K562 (cell line): ENCODE data around the gene RAB4B. TPM values are rescaled to one million over a fixed set of nuclear protein-coding genes. Genes with fewer than 3 reads are reported as not detected.

ENCODE experiments used
- ARID3B ChIP-seq: fragments of 250-450 bp; sonication (Bioruptor Pico); IDR thresholded peaks from 2 replicates; pipeline ENCODE4 v1.4.0; 2020; ENCODE audit warnings: borderline replicate concordance
- ATF6 ChIP-seq: sonication (generic); formaldehyde crosslinking; IDR thresholded peaks from 2 replicates; pipeline ENCODE4 v1.4.0; 2020; ENCODE audit warnings: mild to moderate bottlenecking, missing genetic modification reagents
- BRCA1 ChIP-seq, 2 experiments: fragments of 450-650 bp in 1 of 2; sonication (generic) in 1 of 2; formaldehyde crosslinking in 1 of 2; IDR thresholded peaks; 2 replicates each; pipeline versions ENCODE4 v1.5.0 to v1.6.1; 2017 to 2020; ENCODE audit warnings: mild to moderate bottlenecking in 1 of 2, missing genetic modification reagents in 1 of 2
- CC2D1A ChIP-seq: fragments of 450-650 bp; IDR thresholded peaks from 2 replicates; pipeline ENCODE4 v1.6.1; 2017; ENCODE audit warnings: mild to moderate bottlenecking
- CEBPZ ChIP-seq: fragments of 150-350 bp; IDR thresholded peaks from 2 replicates; pipeline ENCODE4 v1.6.1; 2014; ENCODE audit warnings: low read depth, mild to moderate bottlenecking, low read length, borderline replicate concordance
- DMBX1 ChIP-seq: fragments of 250-450 bp; sonication (Bioruptor Pico); IDR thresholded peaks from 2 replicates; pipeline ENCODE4 v1.8.0; 2022; ENCODE audit warnings: inconsistent platforms, mild to moderate bottlenecking, moderate library complexity, borderline replicate concordance
- HMGN3 ChIP-seq: IDR thresholded peaks from 2 replicates; pipeline ENCODE4 v1.6.1; 2011; ENCODE audit warnings: borderline replicate concordance, low read depth, mild to moderate bottlenecking, mixed read lengths, low read length; ENCODE audit not compliant: insufficient read length; ENCODE audit errors: extremely low read depth
- HOXB6 ChIP-seq: fragments of 250-450 bp; sonication (Bioruptor Pico); IDR thresholded peaks from 2 replicates; pipeline ENCODE4 v1.5.1; 2022; ENCODE audit warnings: mild to moderate bottlenecking, borderline replicate concordance
- MYC ChIP-seq, 2 experiments: fragments of 250-450 bp in 1 of 2; sonication (Bioruptor Pico) in 1 of 2; IDR thresholded peaks; 2 replicates each; pipeline versions ENCODE4 v1.5.1 to v1.6.1; 2012 to 2021; ENCODE audit warnings: low read depth in 2 of 2, borderline replicate concordance in 1 of 2, improper control_type of control experiment in 1 of 2, low read length in 1 of 2, mild to moderate bottlenecking in 1 of 2, moderate library complexity in 1 of 2
- NCOA1 ChIP-seq: fragments of 450-650 bp; IDR thresholded peaks from 2 replicates; pipeline ENCODE4 v1.6.1; 2016; ENCODE audit warnings: low read depth
- SMARCA4 ChIP-seq: fragments of 450-650 bp; IDR thresholded peaks from 2 replicates; pipeline ENCODE4 v1.6.1; 2016
- SREBF1 ChIP-seq: fragments of 150-350 bp; IDR thresholded peaks from 2 replicates; pipeline ENCODE4 v1.6.1; 2014; ENCODE audit warnings: antibody characterized with exemption, low read depth, low read length, borderline replicate concordance
- XRCC4 ChIP-seq: IDR thresholded peaks from one replicate; pipeline ENCODE4 v1.6.1; 2011; ENCODE audit not compliant: insufficient read depth, insufficient read length; ENCODE audit errors: extremely low read depth
- ZNF644 ChIP-seq: fragments of 200-800 bp; sonication (Bioruptor generic); IDR thresholded peaks from 2 replicates; pipeline ENCODE4 v1.6.1; 2016; ENCODE audit warnings: low read depth, missing genetic modification characterization, missing compliant biosample characterization
- ZNF695 ChIP-seq: fragments of 450-650 bp; formaldehyde crosslinking; IDR thresholded peaks from 2 replicates; pipeline ENCODE4 v1.4.0; 2020; ENCODE audit warnings: mild to moderate bottlenecking, moderate library complexity
- polyA plus RNA-seq, 8 experiments: library from polyadenylated mRNA; depleted of rRNA in 4 of 8; stranded (reverse) in 5 of 8; unstranded in 3 of 8; fragments of >200 nt; fragmentation: Nextera tagmentation in 2 of 8; fragmentation: Illumina TruSeq in 1 of 8; extraction: Ambion mirVana in 2 of 8; extraction: Trizol in 1 of 8; gene quantifications; 2 replicates each; pipeline versions ENCODE4 v1.2.1 to v1.2.3, GENCODE V29; 2011 to 2014; ENCODE audit warnings: inconsistent platforms in 1 of 8, missing spikeins in 1 of 8
- total RNA-seq, 7 experiments: library from RNA; depleted of rRNA in 6 of 7; stranded (reverse); fragments of >200 nt in 6 of 7; fragmentation: Illumina TruSeq in 2 of 7; extraction: Trizol in 2 of 7; gene quantifications; 2 replicates each; pipeline versions ENCODE4 v1.2.1 to v1.2.3, GENCODE V29; 2011 to 2021; ENCODE audit warnings: low replicate concordance in 1 of 7
- TF ChIP-seq, protein P1 (sequence below): sonication (generic); formaldehyde crosslinking; IDR thresholded peaks from 2 replicates; pipeline ENCODE4 v1.8.1; 2023; ENCODE audit warnings: mild to moderate bottlenecking, missing genetic modification reagents, moderate library complexity

The RAB4B gene
- total and polyA plus RNA-seq, 9 of the 15 experiments (the other 6 are each of a cell fraction or from before 2014, with no cell fraction given) = 0.28 to 20.4 (median 9.0) TPM

- TF ChIP-seq, protein P1, sequence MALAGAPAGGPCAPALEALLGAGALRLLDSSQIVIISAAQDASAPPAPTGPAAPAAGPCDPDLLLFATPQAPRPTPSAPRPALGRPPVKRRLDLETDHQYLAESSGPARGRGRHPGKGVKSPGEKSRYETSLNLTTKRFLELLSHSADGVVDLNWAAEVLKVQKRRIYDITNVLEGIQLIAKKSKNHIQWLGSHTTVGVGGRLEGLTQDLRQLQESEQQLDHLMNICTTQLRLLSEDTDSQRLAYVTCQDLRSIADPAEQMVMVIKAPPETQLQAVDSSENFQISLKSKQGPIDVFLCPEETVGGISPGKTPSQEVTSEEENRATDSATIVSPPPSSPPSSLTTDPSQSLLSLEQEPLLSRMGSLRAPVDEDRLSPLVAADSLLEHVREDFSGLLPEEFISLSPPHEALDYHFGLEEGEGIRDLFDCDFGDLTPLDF (CRISPR knock-in tag) = peak; percentile 53; the same call in 1 of the 2 replicates
- no peak for TF ChIP-seq XRCC4
- TF ChIP-seq HMGN3 = peak; percentile 68
- peak; percentile 89; the same call in 1 of the 2 replicates for TF ChIP-seq ATF6 (CRISPR knock-in tag)
- TF ChIP-seq ARID3B = no peak
- TF ChIP-seq SMARCA4 = no peak
- TF ChIP-seq CC2D1A = no peak
- no peak for TF ChIP-seq NCOA1
- TF ChIP-seq ZNF695 (CRISPR knock-in tag) = no peak
- TF ChIP-seq DMBX1 = no peak
- TF ChIP-seq CEBPZ = peak; percentile 89
- no peak; the same call in none of the 2 replicates for TF ChIP-seq MYC (IDR thresholded peaks at IDR 0.05; ENCODE audit: low read depth, low read length)
- TF ChIP-seq MYC (CRISPR knock-in tag; IDR thresholded peaks at IDR 0.05; ENCODE audit: borderline replicate concordance, low read depth) = no peak
- no peak for TF ChIP-seq ZNF644 (tag)
- no peak for TF ChIP-seq BRCA1 (IDR thresholded peaks at IDR 0.05)
- TF ChIP-seq BRCA1 (CRISPR knock-in tag; IDR thresholded peaks at IDR 0.05) = no peak
- TF ChIP-seq SREBF1 = 0 out of 2 replicates have a peak, but pooled peaks have one; percentile 54
- no peak for TF ChIP-seq HOXB6 (CRISPR knock-in tag)
Observed at GRCh38 chr19:40777937-40778705, at the start of gene RAB4B (continued).
